Esophagus mucosa (tissue), 1 donor: ENCODE measurements around the gene MORF4L1. TPM values are rescaled to one million over a fixed set of nuclear protein-coding genes. Genes with fewer than 3 reads are reported as not detected.

Experiments used
- total RNA-seq: library from RNA; stranded (reverse); gene quantifications from one replicate; pipeline ENCODE4 v1.2.4, GENCODE V29; 2023
- donor health status: DM: yes; HTN: yes; CAD: no.

Gene MORF4L1
- total RNA-seq, 1 donor from 2014 or later = 128 TPM

Other genes starting within 250 kb of the MORF4L1 start
- gene CHRNB4, start 231.7 kb upstream of the MORF4L1 start, total RNA-seq = 0.72 TPM
- 0.48 TPM for gene ADAMTS7, start 61.4 kb upstream of the MORF4L1 start, total RNA-seq
- 56.4 TPM for gene CTSH, start 72.2 kb downstream of the MORF4L1 start, total RNA-seq
- 0.12 TPM for gene RASGRF1, start 217.9 kb downstream of the MORF4L1 start, total RNA-seq